Measurements from ENCODE around the gene ASCL5.

DNA sequence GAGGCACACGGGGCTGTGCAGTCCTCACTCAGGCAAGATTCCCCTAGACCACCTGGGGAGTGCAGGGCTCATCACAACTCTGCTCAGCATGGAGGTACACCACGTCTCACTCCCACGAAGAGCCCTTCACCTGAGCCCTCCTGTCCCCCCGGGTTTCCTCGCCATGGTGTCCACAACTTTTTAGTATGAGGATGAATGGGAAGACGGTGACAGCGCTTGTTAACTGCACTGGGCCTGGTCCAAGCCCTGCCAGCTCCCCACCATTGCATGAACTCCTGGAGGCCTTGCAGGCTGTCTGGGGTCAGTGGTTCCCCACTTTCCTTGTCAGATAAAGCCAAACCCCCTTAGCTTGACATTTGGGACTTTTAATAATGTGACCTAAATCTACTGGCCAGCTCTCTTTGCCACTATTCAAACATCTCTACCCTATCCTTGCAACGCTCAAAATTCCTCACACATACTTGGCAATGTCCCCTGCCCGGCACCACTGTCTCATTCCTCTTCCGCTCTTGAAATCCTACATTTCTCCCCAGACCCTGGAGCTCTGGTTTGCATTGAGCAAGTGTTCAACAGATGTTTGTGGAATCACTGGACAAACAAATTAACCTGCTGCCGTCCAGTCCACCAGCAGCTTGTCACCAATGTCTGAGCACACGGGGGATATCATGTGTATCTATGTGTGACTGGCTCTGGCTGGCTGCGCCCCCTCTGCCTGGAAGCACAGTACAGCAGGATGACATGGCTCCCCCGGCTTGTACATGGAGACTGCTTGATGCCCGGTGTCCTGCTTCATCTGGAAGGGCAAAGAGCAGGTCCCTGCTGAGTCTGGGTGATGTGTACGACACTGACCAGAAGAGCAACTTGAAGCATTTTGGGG lies 16.1 kb upstream of the ASCL5 start:
- TF ChIP-seq, protein P1, sequence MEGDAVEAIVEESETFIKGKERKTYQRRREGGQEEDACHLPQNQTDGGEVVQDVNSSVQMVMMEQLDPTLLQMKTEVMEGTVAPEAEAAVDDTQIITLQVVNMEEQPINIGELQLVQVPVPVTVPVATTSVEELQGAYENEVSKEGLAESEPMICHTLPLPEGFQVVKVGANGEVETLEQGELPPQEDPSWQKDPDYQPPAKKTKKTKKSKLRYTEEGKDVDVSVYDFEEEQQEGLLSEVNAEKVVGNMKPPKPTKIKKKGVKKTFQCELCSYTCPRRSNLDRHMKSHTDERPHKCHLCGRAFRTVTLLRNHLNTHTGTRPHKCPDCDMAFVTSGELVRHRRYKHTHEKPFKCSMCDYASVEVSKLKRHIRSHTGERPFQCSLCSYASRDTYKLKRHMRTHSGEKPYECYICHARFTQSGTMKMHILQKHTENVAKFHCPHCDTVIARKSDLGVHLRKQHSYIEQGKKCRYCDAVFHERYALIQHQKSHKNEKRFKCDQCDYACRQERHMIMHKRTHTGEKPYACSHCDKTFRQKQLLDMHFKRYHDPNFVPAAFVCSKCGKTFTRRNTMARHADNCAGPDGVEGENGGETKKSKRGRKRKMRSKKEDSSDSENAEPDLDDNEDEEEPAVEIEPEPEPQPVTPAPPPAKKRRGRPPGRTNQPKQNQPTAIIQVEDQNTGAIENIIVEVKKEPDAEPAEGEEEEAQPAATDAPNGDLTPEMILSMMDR (IDR thresholded peaks at IDR 0.05): no peak
- TF ChIP-seq POLR2A (IDR thresholded peaks at IDR 0.05): no peak
